Panc1 (cell line): ENCODE measurements around the gene GPR153.

Experiments used
- CTCF ChIP-seq: fragments of 450-650 bp; IDR thresholded peaks from 2 replicates; pipeline ENCODE4 v1.5.1; 2017; ENCODE audit warnings: mild to moderate bottlenecking
- POLR2AphosphoS5 ChIP-seq: IDR thresholded peaks from 2 replicates; pipeline ENCODE4 v1.6.1; 2012; ENCODE audit warnings: mild to moderate bottlenecking, low read depth, low read length, moderate library complexity
- REST ChIP-seq, 2 experiments: IDR thresholded peaks; 2 replicates each; pipeline ENCODE4 v1.6.1; 2011 to 2012; ENCODE audit warnings: low read depth in 2 of 2, control low read depth in 1 of 2, low read length in 1 of 2, mild to moderate bottlenecking in 1 of 2, moderate library complexity in 1 of 2; ENCODE audit not compliant: insufficient read depth in 1 of 2
- SIN3A ChIP-seq: IDR thresholded peaks from 2 replicates; pipeline ENCODE4 v1.6.1; 2012; ENCODE audit warnings: low read depth, mild to moderate bottlenecking, low read length, moderate library complexity, borderline replicate concordance; ENCODE audit not compliant: insufficient read depth
- TCF7L2 ChIP-seq: IDR thresholded peaks from 2 replicates; pipeline ENCODE4 v1.6.1; 2011; ENCODE audit warnings: mild to moderate bottlenecking, low read depth, low read length, inconsistent platforms

GRCh38 chr1:6276811-6277555, 16.1 kb upstream of the GPR153 start:
- TF ChIP-seq CTCF (no peak), REST (IDR thresholded peaks at IDR 0.05; ENCODE audit: insufficient read depth in 1 of 2, low read depth in 2 of 2, low read length in 1 of 2) (no peak), TCF7L2 (no peak), SIN3A (no peak), POLR2AphosphoS5 (no peak)
